ENCODE data around the gene AFAP1.

- TF ChIP-seq CTCF (conservative IDR thresholded peaks at IDR 0.05; ENCODE audit: low read depth, low read length) (no peak), EZH2 (IDR thresholded peaks at IDR 0.05; ENCODE audit: low read length, unreplicated experiment) (no peak)
Observed at GRCh38 chr4:7781993-7782392, 157.7 kb downstream of the AFAP1 start.
